ENCODE results near the gene WRNIP1.

Gene WRNIP1

GRCh38 chr6:2730353-2731107 lies 34.7 kb upstream of the WRNIP1 start:
- H3K36me3 ChIP-seq (ENCODE audit: control insufficient read depth in 1 of 2, insufficient read depth in 2 of 2, low read length in 2 of 2), result no peaks in the 10 kb centered on the region
- H3K4me3 ChIP-seq (ENCODE audit: low read depth in 1 of 2, low read length in 2 of 2), result no peak overlapping the region
- no peak overlapping the region for H3K9ac ChIP-seq (ENCODE audit: low read depth in 1 of 2, low read length in 2 of 2)
- no peaks in the 10 kb centered on the region for H3K9me3 ChIP-seq (ENCODE audit: control insufficient read depth in 1 of 2, low read length in 2 of 2)
- H3K4me1 ChIP-seq (ENCODE audit: control insufficient read depth in 1 of 2, insufficient read depth in 2 of 2, low read length in 2 of 2), result no peaks in the 10 kb centered on the region
- H3K27me3 ChIP-seq (ENCODE audit: control insufficient read depth in 1 of 2, insufficient read depth in 2 of 2, low read length in 2 of 2), result no peaks in the 10 kb centered on the region
- H3K27ac ChIP-seq (ENCODE audit: low read depth, low read length), result no peak overlapping the region

- Histone ChIP-seq H3K9me3 (ENCODE audit: control insufficient read depth in 1 of 2, low read length in 2 of 2) (no peaks in the 10 kb centered on the region), H3K27ac (ENCODE audit: low read depth, low read length) (no peak overlapping the region), H3K4me1 (ENCODE audit: control insufficient read depth in 1 of 2, insufficient read depth in 2 of 2, low read length in 2 of 2) (no peaks in the 10 kb centered on the region), H3K4me3 (ENCODE audit: low read depth in 1 of 2, low read length in 2 of 2) (no peak overlapping the region), H3K36me3 (ENCODE audit: control insufficient read depth in 1 of 2, insufficient read depth in 2 of 2, low read length in 2 of 2) (no peaks in the 10 kb centered on the region), H3K9ac (ENCODE audit: low read depth in 1 of 2, low read length in 2 of 2) (no peak overlapping the region), H3K27me3 (ENCODE audit: control insufficient read depth in 1 of 2, insufficient read depth in 2 of 2, low read length in 2 of 2) (no peaks in the 10 kb centered on the region)
These were observed 33.8 kb upstream of the WRNIP1 start for GRCh38 chr6:2731281-2731909.

- H3K4me1 ChIP-seq (ENCODE audit: control insufficient read depth in 1 of 2, insufficient read depth in 2 of 2, low read length in 2 of 2), result no peaks in the 10 kb centered on the region
- H3K4me3 ChIP-seq (ENCODE audit: low read depth in 1 of 2, low read length in 2 of 2), result no peak overlapping the region
- no peaks in the 10 kb centered on the region for H3K27me3 ChIP-seq (ENCODE audit: control insufficient read depth in 1 of 2, insufficient read depth in 2 of 2, low read length in 2 of 2)
- H3K9me3 ChIP-seq (ENCODE audit: control insufficient read depth in 1 of 2, low read length in 2 of 2), result no peaks in the 10 kb centered on the region
- H3K9ac ChIP-seq (ENCODE audit: low read depth in 1 of 2, low read length in 2 of 2), result no peak overlapping the region
- no peak overlapping the region for H3K27ac ChIP-seq (ENCODE audit: low read depth, low read length)
- H3K36me3 ChIP-seq (ENCODE audit: control insufficient read depth in 1 of 2, insufficient read depth in 2 of 2, low read length in 2 of 2), result no peaks in the 10 kb centered on the region
These were observed 32.6 kb upstream of the WRNIP1 start for GRCh38 chr6:2732503-2733089.

- Histone ChIP-seq H3K4me3 (ENCODE audit: low read depth in 1 of 2, low read length in 2 of 2) (no peak overlapping the region), H3K27ac (ENCODE audit: low read depth, low read length) (no peak overlapping the region), H3K36me3 (ENCODE audit: control insufficient read depth in 1 of 2, insufficient read depth in 2 of 2, low read length in 2 of 2) (no peaks in the 10 kb centered on the region), H3K9me3 (ENCODE audit: control insufficient read depth in 1 of 2, low read length in 2 of 2) (no peaks in the 10 kb centered on the region), H3K4me1 (ENCODE audit: control insufficient read depth in 1 of 2, insufficient read depth in 2 of 2, low read length in 2 of 2) (no peaks in the 10 kb centered on the region), H3K9ac (ENCODE audit: low read depth in 1 of 2, low read length in 2 of 2) (no peak overlapping the region), H3K27me3 (ENCODE audit: control insufficient read depth in 1 of 2, insufficient read depth in 2 of 2, low read length in 2 of 2) (no peaks in the 10 kb centered on the region)
These were observed 31.9 kb upstream of the WRNIP1 start for GRCh38 chr6:2733324-2733723.

GRCh38 chr6:2733736-2734480 lies 31.3 kb upstream of the WRNIP1 start:
- no peak overlapping the region for H3K27ac ChIP-seq (ENCODE audit: low read depth, low read length)
- no peaks in the 10 kb centered on the region for H3K4me1 ChIP-seq (ENCODE audit: control insufficient read depth in 1 of 2, insufficient read depth in 2 of 2, low read length in 2 of 2)
- H3K27me3 ChIP-seq (ENCODE audit: control insufficient read depth in 1 of 2, insufficient read depth in 2 of 2, low read length in 2 of 2), result no peaks in the 10 kb centered on the region
- no peak overlapping the region for H3K9ac ChIP-seq (ENCODE audit: low read depth in 1 of 2, low read length in 2 of 2)
- H3K4me3 ChIP-seq (ENCODE audit: low read depth in 1 of 2, low read length in 2 of 2), result no peak overlapping the region
- H3K36me3 ChIP-seq (ENCODE audit: control insufficient read depth in 1 of 2, insufficient read depth in 2 of 2, low read length in 2 of 2), result no peaks in the 10 kb centered on the region
- no peaks in the 10 kb centered on the region for H3K9me3 ChIP-seq (ENCODE audit: control insufficient read depth in 1 of 2, low read length in 2 of 2)

GRCh38 chr6:2734488-2735166 lies 30.6 kb upstream of the WRNIP1 start:
- H3K9me3 ChIP-seq (ENCODE audit: control insufficient read depth in 1 of 2, low read length in 2 of 2), result no peaks in the 10 kb centered on the region
- H3K27ac ChIP-seq (ENCODE audit: low read depth, low read length), result no peak overlapping the region
- no peak overlapping the region for H3K4me3 ChIP-seq (ENCODE audit: low read depth in 1 of 2, low read length in 2 of 2)
- no peaks in the 10 kb centered on the region for H3K36me3 ChIP-seq (ENCODE audit: control insufficient read depth in 1 of 2, insufficient read depth in 2 of 2, low read length in 2 of 2)
- no peak overlapping the region for H3K9ac ChIP-seq (ENCODE audit: low read depth in 1 of 2, low read length in 2 of 2)
- H3K27me3 ChIP-seq (ENCODE audit: control insufficient read depth in 1 of 2, insufficient read depth in 2 of 2, low read length in 2 of 2), result no peaks in the 10 kb centered on the region
- H3K4me1 ChIP-seq (ENCODE audit: control insufficient read depth in 1 of 2, insufficient read depth in 2 of 2, low read length in 2 of 2), result no peaks in the 10 kb centered on the region

GRCh38 chr6:2737885-2738284 lies 27.3 kb upstream of the WRNIP1 start:
- Histone ChIP-seq H3K4me1 (ENCODE audit: control insufficient read depth in 1 of 2, insufficient read depth in 2 of 2, low read length in 2 of 2) (no peaks in the 10 kb centered on the region), H3K9ac (ENCODE audit: low read depth in 1 of 2, low read length in 2 of 2) (no peak overlapping the region), H3K4me3 (ENCODE audit: low read depth in 1 of 2, low read length in 2 of 2) (no peak overlapping the region), H3K27ac (ENCODE audit: low read depth, low read length) (no peak overlapping the region), H3K9me3 (ENCODE audit: control insufficient read depth in 1 of 2, low read length in 2 of 2) (no peaks in the 10 kb centered on the region), H3K27me3 (ENCODE audit: control insufficient read depth in 1 of 2, insufficient read depth in 2 of 2, low read length in 2 of 2) (no peaks in the 10 kb centered on the region), H3K36me3 (ENCODE audit: control insufficient read depth in 1 of 2, insufficient read depth in 2 of 2, low read length in 2 of 2) (no peaks in the 10 kb centered on the region)

- Histone ChIP-seq H3K4me3 (ENCODE audit: low read depth in 1 of 2, low read length in 2 of 2) (no peak overlapping the region), H3K27me3 (ENCODE audit: control insufficient read depth in 1 of 2, insufficient read depth in 2 of 2, low read length in 2 of 2) (no peaks in the 10 kb centered on the region), H3K36me3 (ENCODE audit: control insufficient read depth in 1 of 2, insufficient read depth in 2 of 2, low read length in 2 of 2) (no peaks in the 10 kb centered on the region), H3K4me1 (ENCODE audit: control insufficient read depth in 1 of 2, insufficient read depth in 2 of 2, low read length in 2 of 2) (peaks cover 0 to under 1% of the 10 kb centered on the region in 2 donors), H3K9me3 (ENCODE audit: control insufficient read depth in 1 of 2, low read length in 2 of 2) (no peaks in the 10 kb centered on the region), H3K9ac (ENCODE audit: low read depth in 1 of 2, low read length in 2 of 2) (no peak overlapping the region), H3K27ac (ENCODE audit: low read depth, low read length) (no peak overlapping the region)
These were observed 26.7 kb upstream of the WRNIP1 start for GRCh38 chr6:2738373-2738979.

GRCh38 chr6:2739335-2739734 lies 25.9 kb upstream of the WRNIP1 start:
- Histone ChIP-seq H3K9ac (ENCODE audit: low read depth in 1 of 2, low read length in 2 of 2) (no peak overlapping the region), H3K36me3 (ENCODE audit: control insufficient read depth in 1 of 2, insufficient read depth in 2 of 2, low read length in 2 of 2) (no peaks in the 10 kb centered on the region), H3K4me3 (ENCODE audit: low read depth in 1 of 2, low read length in 2 of 2) (no peak overlapping the region), H3K27ac (ENCODE audit: low read depth, low read length) (no peak overlapping the region), H3K27me3 (ENCODE audit: control insufficient read depth in 1 of 2, insufficient read depth in 2 of 2, low read length in 2 of 2) (no peaks in the 10 kb centered on the region), H3K4me1 (ENCODE audit: control insufficient read depth in 1 of 2, insufficient read depth in 2 of 2, low read length in 2 of 2) (peaks cover 5 to 6% of the 10 kb centered on the region in 2 donors), H3K9me3 (ENCODE audit: control insufficient read depth in 1 of 2, low read length in 2 of 2) (no peaks in the 10 kb centered on the region)
